ENCODE results near the gene KLRC4. TPM values are rescaled to one million over a fixed set of nuclear protein-coding genes. Genes with fewer than 3 reads are reported as not detected.
"Not testable (repeated sequence)": the region's sequence is repeated elsewhere in the genome, so short reads cannot be mapped to it uniquely, and the experiment has no call there.

KLRC4 gene, protein sequence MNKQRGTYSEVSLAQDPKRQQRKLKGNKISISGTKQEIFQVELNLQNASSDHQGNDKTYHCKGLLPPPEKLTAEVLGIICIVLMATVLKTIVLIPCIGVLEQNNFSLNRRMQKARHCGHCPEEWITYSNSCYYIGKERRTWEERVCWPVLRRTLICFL
- not detected for polyA plus RNA-seq (2012; ENCODE audit: insufficient read depth, insufficient read length)

DNA sequence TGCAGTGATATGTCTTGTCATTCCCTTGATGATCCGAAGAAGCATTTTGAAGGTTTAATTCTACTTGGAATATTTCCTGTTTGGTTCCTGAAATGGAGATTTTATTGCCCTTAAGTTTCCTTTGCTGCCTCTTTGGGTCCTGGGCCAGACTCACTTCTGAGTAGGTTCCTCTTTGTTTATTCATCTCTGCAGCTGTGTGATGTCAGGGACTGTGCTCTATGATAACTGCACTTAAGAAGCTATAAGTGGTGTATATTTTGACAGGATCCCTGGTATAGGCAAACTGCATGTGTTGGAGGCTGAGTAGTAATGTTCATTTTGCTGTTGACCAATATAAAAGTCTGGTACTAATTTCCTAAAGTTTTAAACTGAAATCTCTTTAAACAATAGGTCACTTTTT lies at the start of gene KLRC4:
TSS of gene KLRC4 (minus strand) at position 366 of the 400 bp plus-strand sequence. CDS start at position 184, 182 bp downstream.
- DNase-seq (ENCODE audit: low read depth, low spot score): no peak
- no peak within 1 kb of the TSS for H3K4me3 ChIP-seq (ENCODE audit: low read length)

DNA sequence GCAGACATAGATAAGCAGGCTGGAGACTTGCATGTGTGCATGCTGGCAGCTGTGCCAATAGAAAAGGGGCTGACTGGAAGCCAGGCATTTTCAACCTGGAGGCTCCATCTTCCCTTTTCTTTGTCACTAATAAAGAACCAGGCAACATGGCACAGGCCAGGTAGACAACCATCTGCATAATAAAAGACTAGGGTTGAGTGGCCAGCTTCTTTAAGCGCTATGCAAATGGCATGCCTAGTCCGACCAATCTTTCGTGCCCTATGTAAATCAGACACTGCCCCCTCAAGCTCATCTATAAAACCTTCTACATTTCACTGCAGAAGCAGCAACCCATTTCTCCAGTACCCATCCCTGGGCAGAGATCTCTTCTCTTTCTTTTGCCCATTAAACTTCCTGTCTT lies 48.2 kb upstream of the KLRC4 start:
- no peak overlapping the region for H3K4me3 ChIP-seq (ENCODE audit: low read length)
- DNase-seq (ENCODE audit: low read depth, low spot score): no peak

DNA sequence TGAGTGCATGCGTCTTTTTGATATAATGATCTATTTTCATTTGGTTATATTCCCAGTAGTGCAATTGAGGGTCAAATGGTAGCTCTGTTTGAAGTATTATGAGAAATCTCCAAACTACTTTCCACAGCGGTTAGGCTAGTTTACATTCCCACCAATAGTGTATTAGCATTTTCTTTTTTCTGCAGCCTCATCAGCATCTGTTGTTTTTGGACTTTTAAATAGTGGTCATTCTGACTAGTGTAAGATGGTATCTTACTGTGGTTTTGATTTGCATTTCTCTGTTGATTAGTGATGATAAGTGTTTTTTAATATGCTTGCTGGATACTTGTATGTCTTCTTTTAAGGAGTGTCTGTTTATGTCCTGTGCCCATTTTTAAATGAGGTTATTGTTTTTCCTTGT lies 47.3 kb upstream of the KLRC4 start:
- no peak overlapping the region for H3K4me3 ChIP-seq (ENCODE audit: low read length)

DNA sequence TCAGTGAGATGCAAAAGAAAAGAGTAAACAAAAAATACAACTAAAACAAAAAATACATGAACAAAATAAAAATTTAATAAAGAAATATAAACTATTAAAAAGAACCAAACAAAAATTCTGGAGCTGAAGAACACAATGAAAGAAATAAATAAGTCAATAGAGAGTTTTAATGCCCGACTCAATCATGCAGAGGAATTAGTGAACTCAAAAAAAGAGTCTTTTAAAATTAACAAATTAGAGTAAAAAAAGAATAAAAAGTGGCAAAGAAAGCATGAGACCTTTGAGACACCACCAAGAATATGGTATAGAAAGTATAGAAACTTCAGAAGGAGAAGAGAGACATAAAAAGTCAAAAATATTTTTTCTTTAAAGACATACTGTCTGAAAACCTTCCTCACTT lies 46.2 kb upstream of the KLRC4 start:
- H3K4me3 ChIP-seq (ENCODE audit: low read length): no peak overlapping the region
- no peak for DNase-seq (ENCODE audit: low read depth, low spot score)

More for the DNA sequence above, 47.3 kb upstream of the KLRC4 start:
- DNase-seq (ENCODE audit: low read depth, low spot score): no peak

DNA sequence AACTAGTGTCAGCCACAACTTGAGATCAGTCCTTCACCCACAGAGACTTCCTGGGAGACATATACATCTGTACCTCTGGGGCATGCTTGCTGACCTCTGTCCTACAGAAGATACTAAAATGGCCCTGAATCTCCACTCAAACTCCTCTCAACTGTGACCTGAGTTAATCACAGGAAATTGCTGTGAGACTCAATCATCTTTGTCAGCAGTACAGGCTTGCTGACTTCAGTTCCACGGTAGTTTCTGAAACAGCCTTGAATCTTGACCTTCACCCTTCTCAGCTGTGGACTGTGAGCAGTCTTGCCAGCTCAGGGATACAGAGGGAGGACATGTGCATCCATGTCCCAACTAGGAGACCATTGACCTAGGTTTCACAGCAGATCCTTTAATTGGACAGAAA lies 45.0 kb upstream of the KLRC4 start:
- H3K4me3 ChIP-seq (ENCODE audit: low read length): no peak overlapping the region
- DNase-seq (ENCODE audit: low read depth, low spot score): no peak

DNA sequence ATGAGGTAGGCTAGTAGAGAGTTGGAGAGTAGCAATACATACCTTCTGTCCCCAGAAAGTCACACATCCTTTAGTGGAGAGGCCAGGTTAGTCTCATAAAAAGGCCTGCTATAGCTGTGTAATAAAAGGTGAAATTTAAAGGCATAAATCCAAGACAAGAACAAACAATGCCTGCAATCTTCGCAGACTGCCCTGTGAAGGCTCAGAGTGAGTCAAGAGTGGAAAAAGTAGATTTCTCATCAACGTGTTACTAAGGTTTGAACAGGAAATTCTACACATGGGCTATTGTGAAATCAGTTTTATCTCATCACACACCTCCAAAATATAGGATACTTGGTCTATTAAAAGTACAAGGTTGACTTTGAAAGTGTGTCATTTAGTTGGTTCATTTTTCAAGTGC lies 43.6 kb upstream of the KLRC4 start, which contains the start of gene KLRC1:
TSS of gene KLRC1 (minus strand) at position 222 of the 400 bp plus-strand sequence. CDS start 2,221 bp downstream, outside the sequence.
- DNase-seq (ENCODE audit: low read depth, low spot score): no peak
- no peak within 1 kb of the TSS for H3K4me3 ChIP-seq (ENCODE audit: low read length)

DNA sequence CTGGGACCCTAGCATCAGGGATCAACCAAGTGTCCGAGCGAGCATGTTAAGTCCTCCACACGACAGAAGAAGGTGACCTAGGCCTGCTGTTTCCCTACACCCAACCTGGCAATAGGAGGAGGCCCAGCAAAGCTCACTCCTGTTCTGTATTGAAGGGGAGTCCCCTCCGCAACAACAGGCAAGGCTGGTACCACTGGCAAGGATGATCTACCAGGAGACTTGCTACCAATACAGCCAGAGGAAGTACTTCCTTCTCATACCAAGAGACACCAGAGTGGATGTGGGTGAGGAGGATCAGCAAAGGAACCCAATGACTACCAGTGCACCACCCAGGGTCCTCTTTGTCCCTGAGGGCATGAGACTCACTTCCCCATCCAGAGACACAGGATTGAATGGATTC lies 38.7 kb upstream of the KLRC4 start:
- no peak overlapping the region for H3K4me3 ChIP-seq (ENCODE audit: low read length)
- DNase-seq (ENCODE audit: low read depth, low spot score): no peak

DNA sequence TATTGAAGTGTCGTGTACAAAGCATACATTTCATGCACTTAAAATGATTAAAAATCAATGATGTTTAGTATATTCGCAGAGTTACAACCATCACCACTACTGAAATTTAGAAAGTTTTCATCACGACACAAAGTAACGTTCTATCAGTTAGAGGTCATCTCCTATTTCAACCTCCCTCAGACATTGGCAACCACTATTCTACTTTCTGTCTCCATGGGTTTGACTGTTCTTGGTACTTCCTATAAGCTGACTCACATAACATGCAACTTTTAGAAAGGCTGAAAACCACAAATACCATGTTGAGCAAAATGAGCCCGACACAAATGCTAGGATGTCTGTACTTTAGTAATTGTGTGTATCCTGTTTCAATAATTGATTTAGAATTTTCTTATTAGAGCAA lies 36.5 kb upstream of the KLRC4 start:
- H3K4me3 ChIP-seq (ENCODE audit: low read length); DNase-seq (ENCODE audit: low read depth, low spot score): not testable (repeated sequence)

DNA sequence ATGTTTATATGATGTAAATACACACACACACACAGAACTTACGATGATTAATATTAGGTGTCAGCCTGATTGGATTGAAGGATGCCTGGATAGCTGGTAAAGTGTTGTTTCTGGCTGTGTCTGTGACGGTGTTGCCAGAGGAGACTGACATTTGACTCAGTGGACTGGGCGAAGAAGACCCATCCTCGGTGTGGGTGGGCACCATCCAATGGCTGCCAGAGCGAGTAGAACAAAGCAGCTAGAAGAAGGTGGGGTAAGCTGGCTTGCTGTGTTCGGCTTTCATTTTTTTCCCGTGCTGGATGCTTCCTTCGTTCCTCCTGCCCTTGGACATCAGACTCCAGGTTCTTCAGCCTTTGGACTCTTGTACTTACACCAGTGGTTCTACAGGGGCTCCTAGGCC lies 31.6 kb upstream of the KLRC4 start:
- H3K4me3 ChIP-seq (ENCODE audit: low read length); DNase-seq (ENCODE audit: low read depth, low spot score): not testable (repeated sequence)

DNA sequence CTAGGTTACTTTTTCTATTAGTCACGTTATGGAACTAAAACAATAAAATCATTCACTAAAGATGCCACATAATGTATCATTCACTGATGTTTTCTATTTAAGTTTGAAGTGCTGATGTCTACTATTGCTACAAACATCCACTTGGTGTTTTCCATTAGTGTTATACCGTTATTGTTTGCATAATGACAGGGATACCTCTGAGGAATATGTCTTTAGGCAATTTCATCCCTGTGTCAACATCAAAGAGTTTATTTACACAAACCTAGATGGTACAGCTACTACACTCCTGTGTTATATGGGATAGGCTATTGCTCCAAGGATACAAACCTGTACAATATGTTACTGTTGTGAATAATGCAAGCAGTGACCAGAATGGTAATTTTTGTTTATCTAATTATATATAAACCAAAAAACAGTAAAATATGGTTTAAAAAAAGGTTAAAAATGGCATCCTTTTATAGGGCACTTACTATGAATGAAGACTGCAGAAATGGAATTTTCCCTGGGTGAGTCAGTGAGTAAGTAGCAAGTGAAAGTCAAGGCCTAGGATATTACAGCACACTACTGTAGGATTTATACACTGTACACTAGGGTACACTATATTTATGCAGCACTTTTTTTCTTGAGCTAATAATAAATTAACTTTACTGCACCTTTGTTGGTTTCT lies 30.2 kb upstream of the KLRC4 start:
- not testable (repeated sequence) for H3K4me3 ChIP-seq (ENCODE audit: low read length); DNase-seq (ENCODE audit: low read depth, low spot score)

DNA sequence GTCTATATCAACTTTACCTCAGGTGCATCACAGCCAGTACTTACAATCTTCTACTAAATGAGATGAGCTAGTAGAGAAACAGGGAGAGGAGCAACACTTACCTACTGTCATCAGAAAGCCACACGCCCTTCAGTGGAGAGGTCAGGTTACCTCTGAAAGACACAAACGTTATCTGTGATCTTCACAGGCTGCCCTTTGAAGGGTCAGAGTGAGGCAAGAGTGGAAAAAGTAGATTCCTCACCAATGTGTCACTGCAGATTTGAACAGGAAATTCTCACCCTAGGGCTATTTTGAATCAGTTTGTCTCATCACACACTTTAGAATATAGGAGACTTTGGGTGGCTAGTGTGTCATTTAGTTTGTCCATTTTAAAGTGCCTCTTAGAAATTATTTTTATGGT lies 28.0 kb upstream of the KLRC4 start:
- not testable (repeated sequence) for DNase-seq (ENCODE audit: low read depth, low spot score); H3K4me3 ChIP-seq (ENCODE audit: low read length)

DNA sequence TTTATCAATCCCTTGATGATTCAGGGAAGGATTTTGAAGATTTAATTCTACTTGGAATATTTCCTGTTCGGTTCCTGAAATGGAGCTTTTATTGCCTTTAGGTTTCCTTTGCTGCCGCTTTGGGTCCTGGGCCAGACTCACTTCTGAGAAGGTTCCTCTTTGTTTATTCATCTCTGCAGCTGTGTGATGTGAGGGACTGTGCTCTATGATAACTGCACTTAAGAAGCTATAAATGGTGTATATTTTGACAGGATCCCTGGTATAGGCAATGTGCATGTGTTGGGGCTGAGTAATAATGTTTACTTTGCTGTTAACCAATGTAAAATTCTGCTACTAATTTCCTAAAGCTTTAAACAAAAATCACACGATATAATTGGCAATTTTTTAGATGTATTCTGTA lies 26.3 kb upstream of the KLRC4 start, which contains the start of gene KLRC2:
TSS of gene KLRC2 (minus strand) at position 195 of the 400 bp plus-strand sequence. CDS start at position 171, 24 bp downstream.
- not testable (repeated sequence) for DNase-seq (ENCODE audit: low read depth, low spot score); H3K4me3 ChIP-seq (ENCODE audit: low read length)

DNA sequence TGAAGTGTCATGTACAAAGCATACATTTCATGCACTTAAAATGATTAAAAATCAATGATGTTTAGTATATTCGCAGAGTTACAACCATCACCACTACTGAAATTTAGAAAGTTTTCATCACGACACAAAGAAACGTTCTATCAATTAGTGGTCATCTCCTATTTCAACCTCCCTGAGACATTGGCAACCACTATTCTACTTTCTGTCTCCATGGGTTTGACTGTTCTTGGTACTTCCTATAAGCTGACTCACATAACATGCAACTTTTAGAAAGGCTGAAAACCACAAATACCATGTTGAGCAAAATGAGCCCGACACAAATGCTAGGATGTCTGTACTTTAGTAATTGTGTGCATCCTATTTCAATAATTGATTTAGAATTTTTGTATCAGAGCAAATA lies 21.1 kb upstream of the KLRC4 start:
- H3K4me3 ChIP-seq (ENCODE audit: low read length); DNase-seq (ENCODE audit: low read depth, low spot score): not testable (repeated sequence)

DNA sequence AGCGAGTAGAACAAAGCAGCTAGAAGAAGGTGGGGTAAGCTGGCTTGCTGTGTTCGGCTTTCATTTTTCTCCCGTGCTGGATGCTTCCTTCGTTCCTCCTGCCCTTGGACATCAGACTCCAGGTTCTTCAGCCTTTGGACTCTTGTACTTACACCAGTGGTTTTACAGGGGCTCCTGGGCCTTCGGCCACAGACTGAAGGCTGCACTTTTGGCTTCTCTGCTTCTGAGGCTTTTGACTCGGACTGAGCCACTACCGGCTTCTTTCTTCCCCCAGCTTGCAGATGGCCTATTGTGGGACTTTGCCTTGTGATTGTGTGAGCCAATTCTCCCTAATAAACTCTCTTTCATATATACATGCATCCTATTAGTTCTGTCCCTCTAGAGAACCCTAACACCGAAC lies 16.4 kb upstream of the KLRC4 start:
- DNase-seq (ENCODE audit: low read depth, low spot score); H3K4me3 ChIP-seq (ENCODE audit: low read length): not testable (repeated sequence)

DNA sequence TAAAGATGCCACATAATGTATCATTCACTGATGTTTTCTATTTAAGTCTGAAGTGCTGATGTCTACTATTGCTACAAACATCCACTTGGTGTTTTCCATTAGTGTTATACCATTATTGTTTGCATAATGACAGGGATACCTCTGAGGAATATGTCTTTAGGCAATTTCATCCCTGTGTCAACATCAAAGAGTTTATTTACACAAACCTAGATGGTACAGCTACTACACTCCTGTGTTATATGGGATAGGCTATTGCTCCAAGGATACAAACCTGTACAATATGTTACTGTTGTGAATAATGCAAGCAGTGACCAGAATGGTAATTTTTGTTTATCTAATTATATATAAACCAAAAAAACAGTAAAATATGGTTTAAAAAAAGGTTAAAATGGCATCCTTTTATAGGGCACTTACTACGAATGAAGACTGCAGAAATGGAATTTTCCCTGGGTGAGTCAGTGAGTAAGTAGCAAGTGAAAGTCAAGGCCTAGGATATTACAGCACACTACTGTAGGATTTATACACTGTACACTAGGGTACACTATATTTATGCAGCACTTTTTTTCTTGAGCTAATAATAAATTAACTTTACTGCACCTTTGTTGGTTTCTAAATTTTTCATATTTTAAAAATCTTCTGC lies 14.8 kb upstream of the KLRC4 start:
- not testable (repeated sequence) for DNase-seq (ENCODE audit: low read depth, low spot score); H3K4me3 ChIP-seq (ENCODE audit: low read length)

DNA sequence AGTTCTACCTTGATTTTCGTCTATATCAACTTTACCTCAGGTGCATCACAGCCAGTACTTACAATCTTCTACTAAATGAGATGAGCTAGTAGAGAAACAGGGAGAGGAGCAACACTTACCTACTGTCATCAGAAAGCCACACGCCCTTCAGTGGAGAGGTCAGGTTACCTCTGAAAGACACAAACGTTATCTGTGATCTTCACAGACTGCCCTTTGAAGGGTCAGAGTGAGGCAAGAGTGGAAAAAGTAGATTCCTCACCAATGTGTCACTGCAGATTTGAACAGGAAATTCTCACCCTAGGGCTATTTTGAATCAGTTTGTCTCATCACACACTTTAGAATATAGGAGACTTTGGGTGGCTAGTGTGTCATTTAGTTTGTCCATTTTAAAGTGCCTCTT lies 12.6 kb upstream of the KLRC4 start:
- DNase-seq (ENCODE audit: low read depth, low spot score); H3K4me3 ChIP-seq (ENCODE audit: low read length): not testable (repeated sequence)

DNA sequence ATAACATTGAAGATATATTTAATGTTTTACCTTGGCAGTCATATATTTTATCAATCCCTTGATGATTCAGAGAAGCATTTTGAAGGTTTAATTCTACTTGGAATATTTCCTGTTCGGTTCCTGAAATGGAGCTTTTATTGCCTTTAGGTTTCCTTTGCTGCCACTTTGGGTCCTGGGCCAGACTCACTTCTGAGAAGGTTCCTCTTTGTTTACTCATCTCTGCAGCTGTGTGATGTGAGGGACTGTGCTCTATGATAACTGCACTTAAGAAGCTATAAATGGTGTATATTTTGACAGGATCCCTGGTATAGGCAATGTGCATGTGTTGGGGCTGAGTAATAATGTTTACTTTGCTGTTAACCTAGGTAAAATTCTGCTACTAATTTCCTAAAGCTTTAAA lies 10.8 kb upstream of the KLRC4 start, which contains the start of gene KLRC3:
TSS of gene KLRC3 (minus strand) at position 262 of the 400 bp plus-strand sequence. CDS start at position 217, 45 bp downstream.
- not testable (repeated sequence) for DNase-seq (ENCODE audit: low read depth, low spot score); H3K4me3 ChIP-seq (ENCODE audit: low read length)

DNA sequence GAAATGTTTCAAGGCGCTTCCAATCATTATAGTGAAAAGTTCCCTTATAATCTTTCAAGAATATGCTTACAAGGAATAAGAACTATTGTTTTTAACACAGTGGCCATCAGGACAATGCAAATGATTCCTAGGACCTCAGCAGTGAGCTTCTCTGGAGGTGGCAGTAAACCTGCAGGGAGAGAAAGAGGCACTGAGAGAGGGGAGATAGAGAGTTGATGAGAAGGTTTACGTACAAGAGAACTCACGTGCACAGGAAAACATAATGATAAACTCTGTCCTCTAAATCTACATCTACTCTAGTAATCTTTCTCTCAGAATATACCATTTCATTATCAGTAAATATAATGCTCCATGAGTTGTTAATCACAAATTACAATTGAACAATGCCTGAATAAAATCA lies 715 bp downstream of the KLRC4 start:
- H3K4me3 ChIP-seq (ENCODE audit: low read length): no peak overlapping the region
- DNase-seq (ENCODE audit: low read depth, low spot score): no peak

DNA sequence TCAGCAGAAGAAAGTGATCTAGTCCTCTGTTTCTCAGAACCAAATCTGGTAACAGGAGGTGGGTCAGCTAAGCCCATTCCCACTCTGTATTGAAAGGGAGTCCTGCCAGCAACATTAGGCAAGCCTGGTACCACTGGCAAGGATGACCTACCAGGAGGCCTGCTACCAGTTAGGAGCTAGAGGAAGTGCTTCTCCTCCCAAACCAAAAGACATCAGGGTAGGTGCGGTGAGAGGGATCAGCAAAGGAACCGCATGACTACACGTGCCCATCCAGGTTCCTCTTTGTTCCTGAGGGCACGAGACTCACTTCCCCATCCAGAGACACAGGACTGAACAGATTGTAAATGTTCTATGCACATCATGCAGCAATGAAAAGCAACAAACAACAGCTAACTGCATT lies 2.8 kb downstream of the KLRC4 start:
- H3K4me3 ChIP-seq (ENCODE audit: low read length): no peak overlapping the region

DNA sequence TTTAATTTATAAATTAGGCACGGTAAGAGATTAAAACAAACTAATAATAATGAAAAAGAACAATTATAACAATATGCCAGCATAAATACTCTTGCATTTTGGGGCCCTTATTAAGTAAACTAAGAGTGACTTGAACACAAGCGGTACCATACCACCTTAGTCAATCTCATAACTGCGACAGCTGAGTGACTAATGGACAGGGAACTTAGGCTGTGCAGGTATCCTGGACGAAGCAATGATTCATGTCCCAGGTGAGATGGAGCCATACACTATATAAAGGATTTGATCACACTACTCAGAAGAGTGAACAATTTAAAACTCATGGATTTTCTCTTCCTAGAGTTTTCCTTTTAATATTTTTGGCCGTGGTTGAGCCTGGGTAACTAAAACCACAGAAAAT lies 4.3 kb downstream of the KLRC4 start:
- DNase-seq (ENCODE audit: low read depth, low spot score): no peak
- no peak overlapping the region for H3K4me3 ChIP-seq (ENCODE audit: low read length)

More for the DNA sequence above, 2.8 kb downstream of the KLRC4 start:
- DNase-seq (ENCODE audit: low read depth, low spot score): no peak

Data from Jurkat, Clone E6-1 (cell line).